Motor neuron (in vitro differentiated cells): Measurements from ENCODE around the gene EIF4E3. TPM values are rescaled to one million over a fixed set of nuclear protein-coding genes. Genes with fewer than 3 reads are reported as not detected.

Source experiments
- ATAC-seq, 8 experiments: fragments of 200-7000 bp; cut with Tn5 transposase; replicated peaks in 6 of 8; 2 replicates each; pipeline ENCODE4 v1.8.0; 2021; ENCODE audit warnings: mild to moderate bottlenecking in 8 of 8, moderate library complexity in 8 of 8
- H3K27ac ChIP-seq, 2 donors: fragments of 250-450 bp; sonication (Bioruptor Pico); 2 replicates each; pipeline ENCODE4 v1.9.0; 2021; ENCODE audit warnings: antibody characterized with exemption in 2 of 2, mild to moderate bottlenecking in 2 of 2, moderate library complexity in 1 of 2
- H3K4me1 ChIP-seq, 2 donors: fragments of 250-450 bp; sonication (Bioruptor Pico); replicated peaks in 1 of 2; 2 replicates each; pipeline ENCODE4 v1.6.1; 2021; ENCODE audit warnings: antibody characterized with exemption in 2 of 2, mild to moderate bottlenecking in 2 of 2, moderate library complexity in 1 of 2
- H3K4me3 ChIP-seq, 5 donors: fragments of 250-450 bp; sonication (Bioruptor Pico); 2 replicates each; pipeline ENCODE4 v1.9.0; 2021; ENCODE audit warnings: antibody characterized with exemption in 5 of 5, mild to moderate bottlenecking in 5 of 5, moderate library complexity in 4 of 5
- WGBS, 10 experiments: fragments of 450-650 bp; shearing (Covaris generic); methylation state at CpG; one replicate each; pipeline ENCODE4 v1.0.0; 2022; 5-methylcytosine and 5-hydroxymethylcytosine counted together
- in situ Hi-C, 9 experiments: fragments of 400-800 bp; cut with MboI; loops; one replicate each; pipeline ENCODE4 v1.15.0; 2021; ENCODE audit warnings: low sequenced_read_pairs in 9 of 9, low pct_unique_long_range_greater_than_20kb in 2 of 9; ENCODE audit not compliant: unreplicated experiment in 9 of 9
- total RNA-seq, 8 experiments: library from RNA; unstranded; fragments of 300-600 nt; gene quantifications; 2 replicates each; pipeline versions ENCODE4 v1.2.3 to v1.2.4, GENCODE V29; 2022

The EIF4E3 gene
- 1 to 10 TPM; 1.2 to 9.4 (median 5.6) TPM for total RNA-seq

GRCh38 chr3:71725271-71725991 lies at the start of gene EIF4E3:
Gene EIF4E3, minus strand, starts transcription at chr3:71725402. Its CDS starts 35 bp downstream, at chr3:71725367.
- peak; percentile 26 to 75 (median 68) for ATAC-seq
- in situ Hi-C loops: no loop called here
- Histone ChIP-seq H3K27ac (peak within 1 kb of the TSS; percentile 42 to 75), H3K4me3 (peak within 1 kb of the TSS; percentile 65 to 99 (median 87)), H3K4me1 (peaks cover 13 to 22% of the 10 kb centered on the region in 2 donors)
- WGBS, 10 experiments: 7 to 80% (median 43%) methylated on average over 1 to 8 of the region's 80 CpGs; no CpG with 5 or more reads in 5 of the 10 experiments

GRCh38 chr3:71771884-71772283 lies 46.7 kb upstream of the EIF4E3 start:
- in situ Hi-C loops: no loop called here
- no peak for ATAC-seq
- 30 to 100% (median 59%) methylated on average over 1 of the region's 1 CpG; no CpG with 5 or more reads in 2 of the 10 experiments for WGBS, 10 experiments
- peaks cover 0 to 8% of the 10 kb centered on the region in 2 donors for H3K4me1 ChIP-seq
- H3K4me3 ChIP-seq: no peak overlapping the region
- no peak overlapping the region for H3K27ac ChIP-seq

- no peak overlapping the region for H3K4me3 ChIP-seq
- in situ Hi-C loops: no loop called here
- H3K27ac ChIP-seq: no peak overlapping the region
- WGBS, 10 experiments: 36 to 95% (median 85%) methylated on average over 1 to 5 of the region's 5 CpGs
- ATAC-seq: no peak
- H3K4me1 ChIP-seq: peaks cover 0 to 8% of the 10 kb centered on the region in 2 donors
These were observed 45.9 kb upstream of the EIF4E3 start for GRCh38 chr3:71771126-71771525.

GRCh38 chr3:71763426-71763825 lies 38.2 kb upstream of the EIF4E3 start:
- Histone ChIP-seq H3K4me1 (no peaks in the 10 kb centered on the region), H3K27ac (no peak overlapping the region), H3K4me3 (no peak overlapping the region)
- in situ Hi-C loops: no loop called here
- peak in 5 of 8 experiments; percentile 22 to 65 (median 35) for ATAC-seq
- 30 to 80% (median 55%) methylated on average over 1 to 5 of the region's 5 CpGs for WGBS, 10 experiments

- Histone ChIP-seq H3K4me3 (no peak overlapping the region), H3K27ac (no peak overlapping the region), H3K4me1 (peaks cover 6 to 10% of the 10 kb centered on the region in 2 donors)
- WGBS, 10 experiments: 40 to 80% (median 51%) methylated on average over 1 of the region's 1 CpG; no CpG with 5 or more reads in 4 of the 10 experiments
- ATAC-seq: no peak
- in situ Hi-C loops: no loop called here
These were observed 34.9 kb upstream of the EIF4E3 start for GRCh38 chr3:71760140-71760539.

- peaks cover 13 to 14% of the 10 kb centered on the region in 2 donors for H3K4me1 ChIP-seq
- 53 to 100% (median 78%) methylated on average over 1 to 5 of the region's 5 CpGs; no CpG with 5 or more reads in 4 of the 10 experiments for WGBS, 10 experiments
- no peak overlapping the region for H3K27ac ChIP-seq
- ATAC-seq: no peak
- H3K4me3 ChIP-seq: no peak overlapping the region
- in situ Hi-C loops: no loop called here
These were observed 34.2 kb upstream of the EIF4E3 start for GRCh38 chr3:71759401-71759800.

GRCh38 chr3:71758091-71758490 lies 32.9 kb upstream of the EIF4E3 start:
- H3K27ac ChIP-seq: no peak overlapping the region
- peaks cover 13 to 14% of the 10 kb centered on the region in 2 donors for H3K4me1 ChIP-seq
- in situ Hi-C loops: no loop called here
- ATAC-seq: no peak
- H3K4me3 ChIP-seq: no peak overlapping the region
- 40 to 100% (median 90%) methylated on average over 1 to 2 of the region's 2 CpGs; no CpG with 5 or more reads in 1 of the 10 experiments for WGBS, 10 experiments

- WGBS, 10 experiments: 17 to 71% (median 61%) methylated on average over 3 to 20 of the region's 65 CpGs; no CpG with 5 or more reads in 6 of the 10 experiments
- Histone ChIP-seq H3K27ac (no peak overlapping the region), H3K4me3 (peak overlapping the region; percentile 55 to 83 (median 64)), H3K4me1 (peaks cover 13 to 14% of the 10 kb centered on the region in 2 donors)
- in situ Hi-C loops: no loop called here
- ATAC-seq: no peak
These were observed 29.5 kb upstream of the EIF4E3 start for GRCh38 chr3:71754610-71755253.

GRCh38 chr3:71753701-71754609 lies 28.8 kb upstream of the EIF4E3 start, which contains the start of gene GPR27:
Gene GPR27, plus strand, starts transcription at chr3:71753855. Its CDS starts 195 bp downstream, at chr3:71754050.
- in situ Hi-C loops: no loop called here
- Histone ChIP-seq H3K4me3 (peak within 1 kb of the TSS; percentile 55 to 83 (median 64)), H3K4me1 (peaks cover 13 to 14% of the 10 kb centered on the region in 2 donors), H3K27ac (peak within 1 kb of the TSS; percentile 69 to 75)
- peak; percentile 65 to 90 (median 78) for ATAC-seq
- 0 to 3% (median 2%) methylated on average over 4 to 36 of the region's 131 CpGs; no CpG with 5 or more reads in 7 of the 10 experiments for WGBS, 10 experiments

- peak in 5 of 8 experiments; percentile 69 to 77 (median 75) for ATAC-seq
- Histone ChIP-seq H3K4me3 (peak overlapping the region; percentile 55 to 83 (median 64)), H3K27ac (peak overlapping the region; percentile 69 to 75), H3K4me1 (peaks cover 13 to 14% of the 10 kb centered on the region in 2 donors)
- in situ Hi-C loops: no loop called here
- WGBS, 10 experiments: 8 to 100% (median 45%) methylated on average over 1 to 15 of the region's 68 CpGs
These were observed 27.9 kb upstream of the EIF4E3 start for GRCh38 chr3:71752831-71753700.

- 56 to 90% (median 76%) methylated on average over 2 to 4 of the region's 4 CpGs; no CpG with 5 or more reads in 2 of the 10 experiments for WGBS, 10 experiments
- no peak for ATAC-seq
- in situ Hi-C loops: no loop called here
These were observed 26.4 kb upstream of the EIF4E3 start for GRCh38 chr3:71751602-71752001.

GRCh38 chr3:71744738-71745137 lies 19.5 kb upstream of the EIF4E3 start:
- WGBS, 10 experiments: 0 to 100% (median 73%) methylated on average over 1 to 3 of the region's 3 CpGs; no CpG with 5 or more reads in 3 of the 10 experiments
- H3K27ac ChIP-seq: no peak overlapping the region
- H3K4me1 ChIP-seq: no peaks in the 10 kb centered on the region
- in situ Hi-C loops: no loop called here
- no peak overlapping the region for H3K4me3 ChIP-seq
- no peak for ATAC-seq

More at GRCh38 chr3:71751602-71752001, 26.4 kb upstream of the EIF4E3 start:
- H3K4me3 ChIP-seq: no peak overlapping the region
- no peak overlapping the region for H3K27ac ChIP-seq
- peaks cover 13 to 14% of the 10 kb centered on the region in 2 donors for H3K4me1 ChIP-seq
